GM21723 (cell line): ENCODE measurements around the gene RRM1.
"Not testable (repeated sequence)": the region's sequence is repeated elsewhere in the genome, so short reads cannot be mapped to it uniquely, and the experiment has no call there.

Experiments used
- ATAC-seq: cut with Tn5 transposase; IDR thresholded peaks from one replicate; pipeline ENCODE4 v1.9.1; 2021; ENCODE audit warnings: mild to moderate bottlenecking, moderate library complexity; ENCODE audit not compliant: unreplicated experiment

The RRM1 gene

DNA sequence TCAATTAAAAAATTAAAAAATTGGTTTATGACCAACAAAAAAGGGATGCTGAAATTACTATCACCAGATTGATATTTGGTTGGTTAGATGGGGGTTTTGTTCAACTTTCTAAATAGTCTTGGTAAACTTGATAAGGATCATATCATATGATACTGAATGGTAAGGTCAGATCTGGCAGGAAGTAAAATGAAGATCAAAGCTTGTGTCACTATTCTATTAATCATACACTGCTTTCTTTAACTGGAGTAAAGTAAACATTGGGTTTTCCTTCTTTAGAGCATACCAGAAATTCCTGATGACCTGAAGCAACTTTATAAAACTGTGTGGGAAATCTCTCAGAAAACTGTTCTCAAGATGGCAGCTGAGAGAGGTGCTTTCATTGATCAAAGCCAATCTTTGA lies 40.2 kb downstream of the RRM1 start:
- no peak for ATAC-seq

DNA sequence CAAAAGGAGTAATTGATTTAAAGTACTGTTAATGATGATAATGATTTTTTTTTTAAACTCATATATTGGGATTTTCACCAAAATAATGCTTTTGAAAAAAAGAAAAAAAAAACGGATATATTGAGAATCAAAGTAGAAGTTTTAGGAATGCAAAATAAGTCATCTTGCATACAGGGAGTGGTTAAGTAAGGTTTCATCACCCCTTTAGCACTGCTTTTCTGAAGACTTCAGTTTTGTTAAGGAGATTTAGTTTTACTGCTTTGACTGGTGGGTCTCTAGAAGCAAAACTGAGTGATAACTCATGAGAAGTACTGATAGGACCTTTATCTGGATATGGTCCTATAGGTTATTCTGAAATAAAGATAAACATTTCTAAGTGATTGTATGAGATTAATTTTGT lies 43.9 kb downstream of the RRM1 start:
- ATAC-seq = no peak

- ATAC-seq = no peak
These were observed 45.6 kb downstream of the RRM1 start for GRCh38 chr11:4140067-4140636.

- ATAC-seq = no peak
These were observed 51.6 kb downstream of the RRM1 start for GRCh38 chr11:4146070-4146771.

- no peak for ATAC-seq
These were observed 52.1 kb downstream of the RRM1 start for GRCh38 chr11:4146772-4147098.

DNA sequence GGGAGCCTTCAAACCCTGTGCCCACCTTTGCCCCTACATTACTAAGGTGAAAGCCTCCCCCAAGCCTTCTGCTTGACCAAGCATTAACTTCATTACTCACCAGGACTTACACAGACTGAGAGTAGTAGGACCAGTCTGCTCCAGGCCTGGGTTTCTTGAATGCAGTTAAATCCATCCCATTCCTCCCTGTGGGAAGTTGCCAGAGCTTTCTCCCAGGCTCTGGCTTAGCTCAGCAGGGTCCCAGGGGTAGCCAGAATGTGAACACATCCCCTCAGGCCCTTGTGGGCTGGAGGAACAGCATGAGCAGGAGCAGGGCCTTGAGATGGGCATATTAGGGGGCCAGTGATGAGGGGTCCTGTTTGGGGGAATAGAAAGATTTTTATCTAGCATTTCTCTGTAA lies 59.9 kb downstream of the RRM1 start:
- ATAC-seq = no peak

DNA sequence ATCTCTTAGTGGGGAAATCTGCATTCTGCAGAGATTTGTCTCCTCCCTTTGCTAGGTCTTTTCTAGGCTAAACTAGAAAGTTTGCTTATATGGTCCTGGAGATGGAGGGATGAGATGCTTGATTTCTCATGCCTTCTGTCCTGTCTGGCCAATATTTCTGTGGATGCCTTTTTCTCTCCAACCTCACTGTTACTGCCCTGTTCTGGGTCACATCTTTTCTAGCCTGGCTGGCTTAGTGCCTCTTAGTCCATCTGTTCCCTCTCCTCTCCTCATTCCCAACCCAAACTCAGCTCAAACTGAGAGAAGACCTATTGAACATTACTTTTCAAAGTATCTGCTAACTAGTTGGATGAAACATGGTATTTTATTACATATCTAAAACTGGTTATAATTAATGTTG lies 62.0 kb downstream of the RRM1 start:
- ATAC-seq = no peak

- not testable (repeated sequence) for ATAC-seq
These were observed 64.2 kb downstream of the RRM1 start for GRCh38 chr11:4158818-4159217.

GRCh38 chr11:4161305-4161704 lies 66.7 kb downstream of the RRM1 start:
- ATAC-seq = no peak

DNA sequence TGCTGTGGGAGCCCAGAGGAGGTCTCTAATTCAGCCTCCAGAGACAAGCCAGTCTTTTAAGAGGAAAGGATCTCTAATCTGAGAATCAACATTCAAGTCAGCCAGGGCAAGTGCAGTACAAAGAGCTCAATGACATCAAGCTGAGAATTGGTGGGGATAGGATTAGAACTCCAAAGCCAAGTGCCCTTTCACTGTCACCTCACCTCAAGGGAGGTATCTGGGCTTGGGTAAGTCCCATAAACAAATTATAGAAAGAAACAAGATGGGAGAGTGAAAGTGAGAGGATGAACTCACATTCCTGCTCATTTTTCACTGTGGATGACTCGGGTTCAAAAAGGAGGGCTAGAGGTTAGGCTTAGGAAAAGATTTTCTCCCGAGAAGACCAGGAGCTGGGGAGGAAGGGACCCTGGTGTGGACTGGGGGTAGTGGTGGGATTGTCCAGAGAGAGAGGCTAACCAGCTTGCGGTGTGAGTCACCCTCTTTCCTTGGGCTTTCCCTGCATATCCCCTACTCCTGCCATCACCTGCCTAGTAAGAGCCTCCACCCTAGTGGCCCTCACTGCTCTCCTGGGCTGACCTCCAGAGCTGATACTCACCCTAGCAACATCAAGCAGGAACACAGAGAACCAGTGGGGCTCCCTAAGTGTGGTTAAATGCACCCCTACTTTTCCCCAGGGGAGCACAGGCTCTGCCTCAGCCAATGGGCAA lies 70.4 kb downstream of the RRM1 start:
- ATAC-seq = no peak

GRCh38 chr11:4167292-4167691 lies 72.7 kb downstream of the RRM1 start:
- ATAC-seq = no peak

GRCh38 chr11:4167758-4168157 lies 73.2 kb downstream of the RRM1 start:
- no peak for ATAC-seq

- ATAC-seq = not testable (repeated sequence)
These were observed 81.2 kb downstream of the RRM1 start for GRCh38 chr11:4175620-4176350.

- ATAC-seq = no peak
These were observed 84.4 kb downstream of the RRM1 start for GRCh38 chr11:4178813-4179662.

- ATAC-seq = no peak
These were observed 86.0 kb downstream of the RRM1 start for GRCh38 chr11:4180441-4181183.

GRCh38 chr11:4181782-4182721 lies 87.5 kb downstream of the RRM1 start:
- peak; percentile 83 for ATAC-seq

DNA sequence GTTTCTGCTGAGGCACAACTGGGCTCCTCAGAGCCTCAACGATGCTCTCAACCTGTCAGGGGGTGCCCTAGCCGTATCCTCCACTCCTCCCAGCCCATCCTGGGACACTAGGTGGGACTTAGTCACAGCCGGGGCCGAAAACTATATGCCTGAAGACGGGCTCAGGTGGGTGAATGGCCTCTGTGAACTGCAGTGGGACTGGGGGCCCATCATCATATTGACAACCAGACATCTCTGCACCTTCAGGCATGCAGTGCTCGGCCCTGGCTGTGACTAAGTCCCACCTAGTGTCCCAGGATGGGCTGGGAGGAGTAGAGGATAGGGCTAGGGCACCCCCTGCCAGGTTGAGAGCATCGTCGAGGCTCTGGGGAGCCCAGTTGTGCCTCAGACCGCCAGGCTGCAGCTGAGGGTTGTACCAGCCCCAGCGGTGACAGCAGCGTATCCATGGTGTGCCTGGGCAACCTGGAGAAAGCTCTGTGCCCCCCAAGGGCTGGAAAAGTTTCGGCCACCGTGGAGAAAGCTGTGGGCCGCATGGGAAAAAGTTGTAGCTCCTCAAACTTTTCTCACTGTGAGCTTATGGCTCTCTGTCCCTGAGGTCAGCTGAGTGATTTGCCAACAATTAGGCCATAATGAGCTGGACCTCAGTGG lies 88.9 kb downstream of the RRM1 start:
- ATAC-seq = no peak

DNA sequence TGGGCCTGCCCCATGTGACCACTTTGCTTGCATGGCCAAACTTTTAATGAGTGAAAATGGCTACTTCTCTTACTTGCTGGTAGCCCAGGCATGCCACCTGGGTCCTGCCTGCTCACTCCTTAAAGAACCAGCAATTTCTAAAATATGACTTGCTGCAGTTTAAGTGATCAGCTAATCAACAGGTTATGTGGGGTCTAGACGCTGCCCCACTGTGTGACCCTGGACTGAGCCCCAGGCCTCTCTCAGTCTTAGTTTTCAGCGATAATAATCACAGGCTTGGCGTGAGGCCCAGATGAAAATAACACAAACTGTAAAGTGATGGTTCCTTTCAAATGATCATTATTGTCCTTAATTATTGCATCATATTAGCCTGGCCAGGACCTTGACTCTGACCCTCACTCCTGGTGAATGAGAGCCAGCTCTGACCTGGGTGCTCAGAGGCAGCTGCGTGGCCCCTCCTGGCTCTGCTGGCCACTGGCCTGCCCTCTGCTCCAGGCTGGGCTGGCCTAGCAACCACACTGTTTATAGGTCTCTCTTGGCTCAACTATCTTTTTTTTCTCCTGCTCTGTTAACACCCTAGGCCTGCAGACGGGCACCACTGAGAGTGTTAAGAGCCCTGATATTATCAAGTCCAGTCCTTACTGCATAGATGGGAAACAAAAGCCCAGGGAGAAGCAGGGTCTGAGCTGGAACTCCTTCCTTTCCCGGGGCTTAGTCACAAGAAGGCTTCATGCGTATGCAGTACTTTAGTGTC lies 89.7 kb downstream of the RRM1 start:
- no peak for ATAC-seq
